Measurements from ENCODE around the gene SLC16A6.
"Not testable (repeated sequence)": the region's sequence is repeated elsewhere in the genome, so short reads cannot be mapped to it uniquely, and the experiment has no call there.

SLC16A6 gene

GRCh38 chr17:68219429-68219828 lies 71.5 kb downstream of the SLC16A6 start:
- not testable (repeated sequence) for H3K27ac ChIP-seq (ENCODE audit: low read length); H3K27me3 ChIP-seq (ENCODE audit: control insufficient read depth, insufficient read depth, low read length); H3K4me1 ChIP-seq (ENCODE audit: control insufficient read depth, insufficient read depth, low read length); H3K9me3 ChIP-seq (ENCODE audit: control insufficient read depth, insufficient read depth, low read length); H3K36me3 ChIP-seq (ENCODE audit: control insufficient read depth, insufficient read depth, low read length); H3K4me3 ChIP-seq (ENCODE audit: low read length); DNase-seq (ENCODE audit: low read depth, low spot score)
- no CpG with 5 or more reads among the region's 5 CpGs for WGBS (ENCODE audit: insufficient coverage, insufficient read length)
